WTC11 (cell line): ENCODE data around the gene CLEC16A. TPM values are rescaled to one million over a fixed set of nuclear protein-coding genes. Genes with fewer than 3 reads are reported as not detected.

ENCODE experiments used
- ATAC-seq: fragments of 200-7000 bp; cut with Tn5 transposase; 2 replicates; pipeline ENCODE4 v1.10.0; 2021; ENCODE audit warnings: mild to moderate bottlenecking, moderate library complexity
- CTCF ChIA-PET: fragments of 300-600 bp; sonication (Branson Sonifier 250); formaldehyde crosslinking; loops from one replicate; lab custom pipeline; 2021; ENCODE audit warnings: antibody characterized with exemption; lab: Charles Lee
- POLR2A ChIA-PET: fragments of 350-600 bp; sonication (Branson Sonifier 250); formaldehyde crosslinking; loops from one replicate; lab custom pipeline; 2021; ENCODE audit warnings: antibody characterized with exemption; lab: Charles Lee
- DNase-seq: peaks from one replicate; pipeline ENCODE4 v3.0.0; 2021; ENCODE audit warnings: low spot score
- H3K27ac Mint-ChIP-seq: 2 replicates; pipeline ENCODE4 v1.8.0; 2021; ENCODE audit warnings: mixed read lengths
- H3K27me3 Mint-ChIP-seq: 2 replicates; pipeline ENCODE4 v1.8.0; 2021; ENCODE audit warnings: low read depth, mild to moderate bottlenecking, moderate library complexity, mixed read lengths
- H3K36me3 Mint-ChIP-seq: 2 replicates; pipeline ENCODE4 v1.8.0; 2021; ENCODE audit warnings: mixed read lengths
- H3K4me1 Mint-ChIP-seq: 2 replicates; pipeline ENCODE4 v1.8.0; 2022; ENCODE audit warnings: mixed read lengths
- H3K4me3 Mint-ChIP-seq: 2 replicates; pipeline ENCODE4 v1.8.0; 2021; ENCODE audit warnings: mild to moderate bottlenecking, moderate library complexity, mixed read lengths
- H3K9me3 Mint-ChIP-seq: 2 replicates; pipeline ENCODE4 v1.8.0; 2021; ENCODE audit warnings: mixed read lengths
- ATF1 ChIP-seq: sonication (generic); formaldehyde crosslinking; IDR thresholded peaks from 2 replicates; pipeline ENCODE4 v1.8.1; 2023; ENCODE audit warnings: mild to moderate bottlenecking, moderate library complexity, missing genetic modification reagents
- ATF6 ChIP-seq: sonication (generic); formaldehyde crosslinking; IDR thresholded peaks from 2 replicates; pipeline ENCODE4 v1.8.1; 2023; ENCODE audit warnings: mild to moderate bottlenecking, missing genetic modification reagents
- E2F5 ChIP-seq: sonication (generic); formaldehyde crosslinking; IDR thresholded peaks from 2 replicates; pipeline ENCODE4 v1.8.1; 2022; ENCODE audit warnings: mild to moderate bottlenecking, moderate library complexity, missing genetic modification reagents
- ETV6 ChIP-seq: sonication (generic); formaldehyde crosslinking; IDR thresholded peaks from 2 replicates; pipeline ENCODE4 v1.8.1; 2022; ENCODE audit warnings: mild to moderate bottlenecking, missing genetic modification reagents
- IRF1 ChIP-seq: sonication (generic); formaldehyde crosslinking; IDR thresholded peaks from 2 replicates; pipeline ENCODE4 v1.8.0; 2023; ENCODE audit warnings: missing genetic modification reagents
- IRF2 ChIP-seq: sonication (generic); formaldehyde crosslinking; IDR thresholded peaks from 2 replicates; pipeline ENCODE4 v1.8.0; 2022; ENCODE audit warnings: low read depth, missing genetic modification reagents, borderline replicate concordance
- MLX ChIP-seq: sonication (generic); formaldehyde crosslinking; IDR thresholded peaks from 2 replicates; pipeline ENCODE4 v1.8.1; 2023; ENCODE audit warnings: mild to moderate bottlenecking, missing genetic modification reagents, moderate library complexity
- MXD4 ChIP-seq: fragments of 250-450 bp; sonication (Bioruptor Pico); IDR thresholded peaks from 2 replicates; pipeline ENCODE4 v1.8.0; 2021; ENCODE audit warnings: mild to moderate bottlenecking, moderate library complexity, borderline replicate concordance
- TP53 ChIP-seq: sonication (generic); formaldehyde crosslinking; IDR thresholded peaks from 2 replicates; pipeline ENCODE4 v1.8.1; 2023; ENCODE audit warnings: mild to moderate bottlenecking, missing genetic modification reagents
- ZNF671 ChIP-seq: fragments of 250-450 bp; sonication (Bioruptor Pico); IDR thresholded peaks from 2 replicates; pipeline ENCODE4 v1.8.0; 2021; ENCODE audit warnings: mild to moderate bottlenecking
- total RNA-seq: library from RNA; stranded (reverse); gene quantifications from 3 replicates; pipeline ENCODE4 v1.2.3, GENCODE V29; 2021
- TF ChIP-seq, protein P1 (sequence below): sonication (generic); formaldehyde crosslinking; IDR thresholded peaks from 2 replicates; pipeline ENCODE4 v1.8.0; 2023; ENCODE audit warnings: missing genetic modification reagents, mild to moderate bottlenecking, borderline replicate concordance
- TF ChIP-seq, protein P2 (sequence below): sonication (generic); formaldehyde crosslinking; conservative IDR thresholded peaks from 2 replicates; pipeline ENCODE4 v1.8.1; 2022; ENCODE audit warnings: mild to moderate bottlenecking, missing genetic modification reagents
- TF ChIP-seq, protein P3 (sequence below): fragments of 250-450 bp; sonication (Bioruptor Pico); IDR thresholded peaks from 2 replicates; pipeline ENCODE4 v1.8.0; 2021; ENCODE audit warnings: mild to moderate bottlenecking

CLEC16A gene
- total RNA-seq, 1 experiment from 2014 or later: 14.4 TPM

DNA sequence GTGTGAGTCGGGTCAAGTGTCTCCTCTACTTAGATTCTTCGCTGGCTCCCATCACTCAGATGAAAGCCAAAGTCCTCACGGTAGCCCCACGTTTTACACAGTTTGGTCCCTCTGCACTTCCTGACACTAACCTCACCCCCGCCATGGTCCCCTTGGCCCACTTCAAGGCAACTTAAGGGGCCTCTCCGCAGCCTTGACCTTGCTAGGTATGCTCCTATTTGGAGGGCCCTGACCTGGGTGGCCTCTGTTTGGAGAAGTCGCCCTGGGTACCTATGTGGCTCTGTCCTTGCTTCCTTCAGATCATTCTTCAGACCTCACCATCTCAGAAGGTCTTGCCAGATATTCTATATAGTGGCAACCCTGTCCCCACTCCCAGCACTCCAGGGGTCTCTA is 201.5 kb downstream of the CLEC16A start:
- H3K27ac Mint-ChIP-seq: no peak overlapping the region
- TF ChIP-seq IRF1 (CRISPR knock-in tag) (no peak), ATF6 (CRISPR knock-in tag) (no peak), ZNF671 (no peak), ETV6 (no peak), MXD4 (CRISPR knock-in tag) (no peak), TP53 (no peak)
- TF ChIP-seq, protein P1, sequence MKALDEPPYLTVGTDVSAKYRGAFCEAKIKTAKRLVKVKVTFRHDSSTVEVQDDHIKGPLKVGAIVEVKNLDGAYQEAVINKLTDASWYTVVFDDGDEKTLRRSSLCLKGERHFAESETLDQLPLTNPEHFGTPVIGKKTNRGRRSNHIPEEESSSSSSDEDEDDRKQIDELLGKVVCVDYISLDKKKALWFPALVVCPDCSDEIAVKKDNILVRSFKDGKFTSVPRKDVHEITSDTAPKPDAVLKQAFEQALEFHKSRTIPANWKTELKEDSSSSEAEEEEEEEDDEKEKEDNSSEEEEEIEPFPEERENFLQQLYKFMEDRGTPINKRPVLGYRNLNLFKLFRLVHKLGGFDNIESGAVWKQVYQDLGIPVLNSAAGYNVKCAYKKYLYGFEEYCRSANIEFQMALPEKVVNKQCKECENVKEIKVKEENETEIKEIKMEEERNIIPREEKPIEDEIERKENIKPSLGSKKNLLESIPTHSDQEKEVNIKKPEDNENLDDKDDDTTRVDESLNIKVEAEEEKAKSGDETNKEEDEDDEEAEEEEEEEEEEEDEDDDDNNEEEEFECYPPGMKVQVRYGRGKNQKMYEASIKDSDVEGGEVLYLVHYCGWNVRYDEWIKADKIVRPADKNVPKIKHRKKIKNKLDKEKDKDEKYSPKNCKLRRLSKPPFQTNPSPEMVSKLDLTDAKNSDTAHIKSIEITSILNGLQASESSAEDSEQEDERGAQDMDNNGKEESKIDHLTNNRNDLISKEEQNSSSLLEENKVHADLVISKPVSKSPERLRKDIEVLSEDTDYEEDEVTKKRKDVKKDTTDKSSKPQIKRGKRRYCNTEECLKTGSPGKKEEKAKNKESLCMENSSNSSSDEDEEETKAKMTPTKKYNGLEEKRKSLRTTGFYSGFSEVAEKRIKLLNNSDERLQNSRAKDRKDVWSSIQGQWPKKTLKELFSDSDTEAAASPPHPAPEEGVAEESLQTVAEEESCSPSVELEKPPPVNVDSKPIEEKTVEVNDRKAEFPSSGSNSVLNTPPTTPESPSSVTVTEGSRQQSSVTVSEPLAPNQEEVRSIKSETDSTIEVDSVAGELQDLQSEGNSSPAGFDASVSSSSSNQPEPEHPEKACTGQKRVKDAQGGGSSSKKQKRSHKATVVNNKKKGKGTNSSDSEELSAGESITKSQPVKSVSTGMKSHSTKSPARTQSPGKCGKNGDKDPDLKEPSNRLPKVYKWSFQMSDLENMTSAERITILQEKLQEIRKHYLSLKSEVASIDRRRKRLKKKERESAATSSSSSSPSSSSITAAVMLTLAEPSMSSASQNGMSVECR: no peak
- TF ChIP-seq, protein P2, sequence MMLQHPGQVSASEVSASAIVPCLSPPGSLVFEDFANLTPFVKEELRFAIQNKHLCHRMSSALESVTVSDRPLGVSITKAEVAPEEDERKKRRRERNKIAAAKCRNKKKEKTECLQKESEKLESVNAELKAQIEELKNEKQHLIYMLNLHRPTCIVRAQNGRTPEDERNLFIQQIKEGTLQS (CRISPR knock-in tag): no peak
- TF ChIP-seq, all 79 proteins: peak for 0
- Mint-ChIP-seq H3K4me1 (peaks cover 4% of the 10 kb centered on the region), H3K27me3 (no peaks in the 10 kb centered on the region), H3K4me3 (no peak overlapping the region), H3K9me3 (peaks cover 6% of the 10 kb centered on the region), H3K36me3 (peaks cover 3% of the 10 kb centered on the region; the same call in 1 of the 2 replicates)
- POLR2A ChIA-PET: no interaction called here
- no peak for ATAC-seq
- CTCF ChIA-PET: no interaction called here
- no peak for DNase-seq

GRCh38 chr16:11147033-11147753 is 202.8 kb downstream of the CLEC16A start:
- no peak overlapping the region for H3K27ac Mint-ChIP-seq
- CTCF ChIA-PET: no interaction called here
- no peak for ATAC-seq
- no peaks in the 10 kb centered on the region for H3K27me3 Mint-ChIP-seq
- TF ChIP-seq IRF2: no peak
- POLR2A ChIA-PET: no interaction called here
- no peaks in the 10 kb centered on the region for H3K4me1 Mint-ChIP-seq
- peaks cover 3% of the 10 kb centered on the region; the same call in 1 of the 2 replicates for H3K36me3 Mint-ChIP-seq
- peaks cover 6% of the 10 kb centered on the region for H3K9me3 Mint-ChIP-seq
- DNase-seq: no peak
- no peak overlapping the region for H3K4me3 Mint-ChIP-seq

DNA sequence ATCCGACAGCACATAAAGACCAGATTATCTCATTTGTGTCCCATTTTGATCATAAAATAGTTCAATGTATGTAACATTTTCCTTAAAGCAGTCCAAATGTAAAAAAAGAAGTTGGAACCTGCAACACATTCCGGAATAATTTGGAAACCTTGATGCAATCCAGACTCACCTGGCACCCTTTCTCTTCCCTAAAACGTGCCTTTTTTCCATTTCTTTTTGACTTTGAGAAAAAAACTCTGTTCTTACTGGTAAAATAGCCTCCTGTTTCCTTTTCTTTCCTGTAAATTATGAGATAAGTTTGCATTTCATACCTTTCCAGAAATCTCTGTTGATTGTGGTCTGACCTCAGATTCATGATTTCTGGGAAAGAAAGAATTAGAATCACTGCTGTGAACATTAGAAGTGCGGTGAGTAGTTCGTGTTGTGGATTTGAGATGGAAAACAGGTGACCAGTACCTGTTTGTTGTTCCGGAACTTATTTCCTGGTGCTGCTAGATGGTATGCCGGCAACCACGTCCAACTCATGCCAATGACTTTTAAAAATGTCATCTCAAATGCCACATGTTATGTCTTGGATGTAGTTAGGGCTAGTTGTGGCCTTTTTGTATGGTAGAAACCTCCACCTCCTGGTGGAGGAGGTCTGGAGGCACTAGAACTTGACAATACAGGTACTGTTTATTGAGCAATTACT is 203.5 kb downstream of the CLEC16A start:
- ChIA-PET CTCF (no interaction called here), POLR2A (no interaction called here)
- peaks cover 6% of the 10 kb centered on the region for H3K9me3 Mint-ChIP-seq
- H3K4me3 Mint-ChIP-seq: no peak overlapping the region
- H3K36me3 Mint-ChIP-seq: peaks cover 3% of the 10 kb centered on the region; the same call in 1 of the 2 replicates
- no peaks in the 10 kb centered on the region for H3K4me1 Mint-ChIP-seq
- H3K27ac Mint-ChIP-seq: no peak overlapping the region
- TF ChIP-seq MLX: no peak
- TF ChIP-seq, protein P1: no peak
- TF ChIP-seq ATF1 (CRISPR knock-in tag): no peak
- TF ChIP-seq, protein P3, sequence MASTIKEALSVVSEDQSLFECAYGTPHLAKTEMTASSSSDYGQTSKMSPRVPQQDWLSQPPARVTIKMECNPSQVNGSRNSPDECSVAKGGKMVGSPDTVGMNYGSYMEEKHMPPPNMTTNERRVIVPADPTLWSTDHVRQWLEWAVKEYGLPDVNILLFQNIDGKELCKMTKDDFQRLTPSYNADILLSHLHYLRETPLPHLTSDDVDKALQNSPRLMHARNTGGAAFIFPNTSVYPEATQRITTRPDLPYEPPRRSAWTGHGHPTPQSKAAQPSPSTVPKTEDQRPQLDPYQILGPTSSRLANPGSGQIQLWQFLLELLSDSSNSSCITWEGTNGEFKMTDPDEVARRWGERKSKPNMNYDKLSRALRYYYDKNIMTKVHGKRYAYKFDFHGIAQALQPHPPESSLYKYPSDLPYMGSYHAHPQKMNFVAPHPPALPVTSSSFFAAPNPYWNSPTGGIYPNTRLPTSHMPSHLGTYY: no peak
- no peak for TF ChIP-seq TP53
- TF ChIP-seq E2F5 (CRISPR knock-in tag): no peak
- no peak for ATAC-seq
- no peaks in the 10 kb centered on the region for H3K27me3 Mint-ChIP-seq
- no peak for DNase-seq
